Measurements from ENCODE around the gene SERPINB6. TPM values are rescaled to one million over a fixed set of nuclear protein-coding genes. Genes with fewer than 3 reads are reported as not detected.

SERPINB6 gene
- total RNA-seq, 1 experiment from 2014 or later, result 34.1 TPM

Other genes with a start within 250 kb of the SERPINB6 start
- 0.03 and 0.07 TPM in 2 replicates for gene MYLK4, start 220.6 kb downstream of the SERPINB6 start, total RNA-seq (2014; rRNA removed; shearing (Covaris generic))
- 50.5 and 56.1 TPM in 2 replicates for gene WRNIP1, start 206.2 kb downstream of the SERPINB6 start, total RNA-seq (2014; rRNA removed; shearing (Covaris generic))
- gene SERPINB1, start 129.7 kb downstream of the SERPINB6 start, total RNA-seq (2014; rRNA removed; shearing (Covaris generic)), result 13.6 and 14.1 TPM in 2 replicates
- gene SERPINB9, start 68.3 kb downstream of the SERPINB6 start, total RNA-seq (2014; rRNA removed; shearing (Covaris generic)), result 46.4 and 57.1 TPM in 2 replicates
- gene NQO2, start 28.3 kb upstream of the SERPINB6 start, total RNA-seq (2014; rRNA removed; shearing (Covaris generic)), result 40.5 and 76.0 TPM in 2 replicates
- 8.9 and 9.3 TPM in 2 replicates for gene RIPK1, start 96.9 kb upstream of the SERPINB6 start, total RNA-seq (2014; rRNA removed; shearing (Covaris generic))
- gene BPHL, start 147.1 kb upstream of the SERPINB6 start, total RNA-seq (2014; rRNA removed; shearing (Covaris generic)), result 30.7 and 38.1 TPM in 2 replicates
- gene TUBB2A, start 186.0 kb upstream of the SERPINB6 start, total RNA-seq (2014; rRNA removed; shearing (Covaris generic)), result 789 and 839 TPM in 2 replicates